OCI-LY1 (cell line): ENCODE measurements around the gene DTX2.
"Not testable (repeated sequence)": the region's sequence is repeated elsewhere in the genome, so short reads cannot be mapped to it uniquely, and the experiment has no call there.

Source experiments
- CTCF ChIP-seq: fragments of 200-600 bp; sonication (generic), shearing (Covaris generic); IDR thresholded peaks from 2 replicates; pipeline ENCODE4 v1.5.1; 2017; ENCODE audit warnings: mild to moderate bottlenecking, antibody characterized with exemption, low read length, moderate library complexity, mixed read lengths
- EZH2 ChIP-seq: fragments of 200-600 bp; sonication (generic), shearing (Covaris generic); IDR thresholded peaks from 2 replicates; pipeline ENCODE4 v1.8.0; 2017; ENCODE audit warnings: borderline replicate concordance, mixed run types, mild to moderate bottlenecking, antibody characterized with exemption, low read length, moderate library complexity, mixed read lengths

- TF ChIP-seq EZH2, CTCF: not testable (repeated sequence)
These were observed at the start of gene DTX2 for GRCh38 chr7:76461464-76462101.
